ENCODE data around the gene LRIG3.
A peak's percentile ranks its signal among the peaks of the same experiment; 100 is the strongest.
"Not testable (repeated sequence)": the region's sequence is repeated elsewhere in the genome, so short reads cannot be mapped to it uniquely, and the experiment has no call there.

LRIG3 gene

GRCh38 chr12:58931518-58931917 lies 11.2 kb upstream of the LRIG3 start:
- no peak for DNase-seq

- DNase-seq = no peak
Observed at GRCh38 chr12:58930770-58931324, 10.5 kb upstream of the LRIG3 start.

- DNase-seq = no peak
Observed at GRCh38 chr12:58927120-58927519, 6.8 kb upstream of the LRIG3 start.

- DNase-seq = no peak
Observed at GRCh38 chr12:58926586-58926985, 6.3 kb upstream of the LRIG3 start.

- DNase-seq = no peak
Observed at GRCh38 chr12:58925751-58926150, 5.4 kb upstream of the LRIG3 start.

- no peak for DNase-seq
Observed at GRCh38 chr12:58925111-58925611, 4.9 kb upstream of the LRIG3 start.

- DNase-seq = no peak
Observed at GRCh38 chr12:58924652-58925051, 4.3 kb upstream of the LRIG3 start.

GRCh38 chr12:58923781-58924180 lies 3.5 kb upstream of the LRIG3 start:
- no peak for DNase-seq

- no peak for DNase-seq
Observed at GRCh38 chr12:58922849-58923248, 2.5 kb upstream of the LRIG3 start.

- DNase-seq = no peak
Observed at GRCh38 chr12:58920961-58921861, 907 bp upstream of the LRIG3 start.

GRCh38 chr12:58919231-58920101 lies 838 bp downstream of the LRIG3 start:
- peak; percentile 81 for DNase-seq

- DNase-seq = no peak
Observed at GRCh38 chr12:58918469-58918844, 1.8 kb downstream of the LRIG3 start.

GRCh38 chr12:58917699-58918468 lies 2.4 kb downstream of the LRIG3 start:
- no peak for DNase-seq

- DNase-seq = no peak
Observed at GRCh38 chr12:58916921-58917511, 3.3 kb downstream of the LRIG3 start.

- no peak for DNase-seq
Observed at GRCh38 chr12:58916161-58916621, 4.1 kb downstream of the LRIG3 start.

GRCh38 chr12:58915634-58916033 lies 4.7 kb downstream of the LRIG3 start:
- DNase-seq = no peak

GRCh38 chr12:58915037-58915436 lies 5.3 kb downstream of the LRIG3 start:
- DNase-seq = no peak

- DNase-seq = no peak
Observed at GRCh38 chr12:58914457-58914856, 5.8 kb downstream of the LRIG3 start.

- DNase-seq = no peak
Observed at GRCh38 chr12:58907391-58907790, 12.9 kb downstream of the LRIG3 start.

GRCh38 chr12:58906917-58907316 lies 13.4 kb downstream of the LRIG3 start:
- DNase-seq = no peak

- DNase-seq = no peak
Observed at GRCh38 chr12:58905422-58905821, 14.9 kb downstream of the LRIG3 start.

- DNase-seq = not testable (repeated sequence)
Observed at GRCh38 chr12:58902726-58903125, 17.6 kb downstream of the LRIG3 start.
